Suprapubic skin (tissue), 4 donors: ENCODE data around the gene FGF11. TPM values are rescaled to one million over a fixed set of nuclear protein-coding genes. Genes with fewer than 3 reads are reported as not detected.

Experiments used
- DNase-seq, 2 donors: peaks; one replicate each; pipeline ENCODE4 v3.0.0-alpha.2; 2019; ENCODE audit warnings: low spot score in 2 of 2
- H3K27ac ChIP-seq: fragments of 200-600 bp; sonication (generic); one replicate; pipeline ENCODE4 v1.5.1; 2019
- H3K27me3 ChIP-seq: fragments of 200-600 bp; sonication (generic); one replicate; pipeline ENCODE4 v1.5.1; 2019
- H3K36me3 ChIP-seq: fragments of 200-600 bp; sonication (generic); one replicate; pipeline ENCODE4 v1.5.1; 2019
- H3K4me1 ChIP-seq: fragments of 200-600 bp; sonication (generic); one replicate; pipeline ENCODE4 v1.5.1; 2019
- H3K4me3 ChIP-seq: fragments of 200-600 bp; sonication (generic); one replicate; pipeline ENCODE4 v1.5.1; 2019; ENCODE audit warnings: mild to moderate bottlenecking
- H3K9me3 ChIP-seq: fragments of 200-600 bp; sonication (generic); one replicate; pipeline ENCODE4 v1.5.1; 2019
- CTCF ChIP-seq, 2 donors: fragments of 200-600 bp in 1 of 2; fragments of 450-650 bp in 1 of 2; sonication (generic) in 1 of 2; IDR thresholded peaks; one replicate each; pipeline ENCODE4 v1.5.1; 2016 to 2019; ENCODE audit warnings: antibody characterized with exemption in 2 of 2, mild to moderate bottlenecking in 1 of 2, moderate library complexity in 1 of 2
- EP300 ChIP-seq: sonication (generic); formaldehyde crosslinking; IDR thresholded peaks from one replicate; pipeline ENCODE4 v1.6.1; 2017; ENCODE audit warnings: antibody characterized with exemption
- POLR2A ChIP-seq, 2 donors: fragments of 450-650 bp; IDR thresholded peaks; one replicate each; pipeline ENCODE4 v1.6.1; 2017; ENCODE audit warnings: antibody characterized with exemption in 2 of 2, mild to moderate bottlenecking in 2 of 2, moderate library complexity in 2 of 2
- POLR2AphosphoS5 ChIP-seq, 3 donors: sonication (generic); formaldehyde crosslinking; IDR thresholded peaks; one replicate each; pipeline ENCODE4 v1.6.1; 2017; ENCODE audit warnings: antibody characterized with exemption in 3 of 3
- WGBS: methylation state at CpG from one replicate; pipeline ENCODE4 v1.1.5; 2018; 5-methylcytosine and 5-hydroxymethylcytosine counted together
- total RNA-seq, 4 donors: library from RNA; depleted of rRNA; stranded (reverse); fragments of >200 nt; gene quantifications; one replicate each; pipeline ENCODE4 v1.1.0, GENCODE V29; 2016

FGF11 gene
- total RNA-seq, 4 donors from 2014 or later = 10.3 to 28.5 (median 12.5) TPM

- Histone ChIP-seq H3K4me3 (no peak overlapping the region), H3K9me3 (no peaks in the 10 kb centered on the region), H3K27me3 (no peaks in the 10 kb centered on the region), H3K27ac (no peak overlapping the region), H3K4me1 (peaks cover 49% of the 10 kb centered on the region), H3K36me3 (no peaks in the 10 kb centered on the region)
- 72% methylated on average over 8 of the region's 8 CpGs for WGBS
- TF ChIP-seq POLR2A (IDR thresholded peaks at IDR 0.05) = no peak
- no peak for TF ChIP-seq CTCF (IDR thresholded peaks at IDR 0.05)
- TF ChIP-seq POLR2AphosphoS5 (IDR thresholded peaks at IDR 0.05) = no peak
- no peak for TF ChIP-seq EP300
- DNase-seq = no peak
Measured at GRCh38 chr17:7490144-7490543, 50.8 kb downstream of the FGF11 start.

GRCh38 chr17:7491583-7491982 lies 52.3 kb downstream of the FGF11 start:
- H3K4me1 ChIP-seq = peaks cover 36% of the 10 kb centered on the region
- peaks cover 10% of the 10 kb centered on the region for H3K36me3 ChIP-seq
- DNase-seq = no peak
- no peak for TF ChIP-seq POLR2AphosphoS5 (IDR thresholded peaks at IDR 0.05)
- no peak for TF ChIP-seq EP300
- no peak for TF ChIP-seq CTCF (IDR thresholded peaks at IDR 0.05)
- no peak for TF ChIP-seq POLR2A (IDR thresholded peaks at IDR 0.05)
- no peak overlapping the region for H3K4me3 ChIP-seq
- no peaks in the 10 kb centered on the region for H3K27me3 ChIP-seq
- 100% methylated on average over 1 of the region's 1 CpG for WGBS
- no peak overlapping the region for H3K27ac ChIP-seq
- H3K9me3 ChIP-seq = no peaks in the 10 kb centered on the region

GRCh38 chr17:7493941-7494340 lies 54.6 kb downstream of the FGF11 start:
- H3K27me3 ChIP-seq = no peaks in the 10 kb centered on the region
- TF ChIP-seq POLR2AphosphoS5 (IDR thresholded peaks at IDR 0.05) (no peak), POLR2A (IDR thresholded peaks at IDR 0.05) (no peak), EP300 (no peak), CTCF (IDR thresholded peaks at IDR 0.05) (no peak)
- H3K4me1 ChIP-seq = peaks cover 14% of the 10 kb centered on the region
- DNase-seq = no peak
- H3K36me3 ChIP-seq = peaks cover 33% of the 10 kb centered on the region
- H3K4me3 ChIP-seq = no peak overlapping the region
- no peaks in the 10 kb centered on the region for H3K9me3 ChIP-seq
- no peak overlapping the region for H3K27ac ChIP-seq
- WGBS = 88% methylated on average over 3 of the region's 3 CpGs

Other genes with a start within 250 kb of the FGF11 start
- gene DLG4, start 219.7 kb upstream of the FGF11 start, total RNA-seq = 10 to 100 TPM in 1 of 4 donors, 1 to 10 TPM in 3; 2.9 to 12.7 (median 3.2) TPM
- gene ACADVL, start 219.6 kb upstream of the FGF11 start, total RNA-seq = 1,000 to 10,000 TPM in 1 of 4 donors, 100 to 1,000 TPM in 3; 565 to 1,687 (median 703) TPM
- gene DVL2, start 205.0 kb upstream of the FGF11 start, total RNA-seq = 10 to 100 TPM; 53.2 to 78.1 (median 55.5) TPM
- 10 to 100 TPM; 19.0 to 35.0 (median 29.1) TPM for gene PHF23, start 200.1 kb upstream of the FGF11 start, total RNA-seq
- 100 to 1,000 TPM; 446 to 840 (median 533) TPM for gene GABARAP, start 197.1 kb upstream of the FGF11 start, total RNA-seq
- gene CTDNEP1, start 187.8 kb upstream of the FGF11 start, total RNA-seq = 10 to 100 TPM; 54.7 to 80.6 (median 72.1) TPM
- gene ELP5, start 187.3 kb upstream of the FGF11 start, total RNA-seq = 10 to 100 TPM; 13.6 to 29.7 (median 20.3) TPM
- 10 to 100 TPM in 2 of 4 donors, 1 to 10 TPM in 2; 7.7 to 14.5 (median 11.0) TPM for gene CLDN7, start 177.0 kb upstream of the FGF11 start, total RNA-seq
- 10 to 100 TPM in 2 of 4 donors, 1 to 10 TPM in 2; 2.4 to 19.4 (median 10.8) TPM for gene SLC2A4, start 157.8 kb upstream of the FGF11 start, total RNA-seq
- gene YBX2, start 144.9 kb upstream of the FGF11 start, total RNA-seq = 1 to 10 TPM; 1.9 to 9.7 (median 4.0) TPM
- gene EIF5A, start 131.9 kb upstream of the FGF11 start, total RNA-seq = 100 to 1,000 TPM; 172 to 314 (median 239) TPM
- 100 to 1,000 TPM in 1 of 4 donors, 10 to 100 TPM in 3; 77.4 to 123 (median 87.0) TPM for gene GPS2, start 124.2 kb upstream of the FGF11 start, total RNA-seq
- 10 to 100 TPM; 11.7 to 51.3 (median 20.6) TPM for gene NEURL4, start 110.2 kb upstream of the FGF11 start, total RNA-seq
- 10 to 100 TPM in 1 of 4 donors, 1 to 10 TPM in 2, under 1 TPM in 1; 0.70 to 12.4 (median 4.5) TPM for gene ACAP1, start 103.0 kb upstream of the FGF11 start, total RNA-seq
- gene KCTD11, start 87.3 kb upstream of the FGF11 start, total RNA-seq = 10 to 100 TPM in 3 of 4 donors, 1 to 10 TPM in 1; 9.1 to 50.1 (median 32.4) TPM
- gene TMEM95, start 84.4 kb upstream of the FGF11 start, total RNA-seq = under 1 TPM in 1 of 4 donors, not detected in 3; 0.44 TPM
- gene TNK1, start 58.4 kb upstream of the FGF11 start, total RNA-seq = 10 to 100 TPM; 15.3 to 42.9 (median 20.7) TPM
- 10 to 100 TPM; 21.6 to 55.3 (median 40.7) TPM for gene PLSCR3, start 45.0 kb upstream of the FGF11 start, total RNA-seq
- 100 to 1,000 TPM in 2 of 4 donors, 10 to 100 TPM in 2; 53.5 to 128 (median 89.6) TPM for gene TMEM256, start 35.4 kb upstream of the FGF11 start, total RNA-seq
- 10 to 100 TPM in 1 of 4 donors, 1 to 10 TPM in 3; 5.9 to 17.9 (median 8.1) TPM for gene NLGN2, start 31.7 kb upstream of the FGF11 start, total RNA-seq
- gene SPEM1, start 19.2 kb upstream of the FGF11 start, total RNA-seq = not detected
- gene SPEM2, start 13.9 kb upstream of the FGF11 start, total RNA-seq = not detected
- gene SPEM3, start 10.7 kb upstream of the FGF11 start, total RNA-seq = not detected
- gene TMEM102, start 4.1 kb upstream of the FGF11 start, total RNA-seq = 10 to 100 TPM; 18.7 to 24.5 (median 19.5) TPM
- 10 to 100 TPM in 2 of 4 donors, 1 to 10 TPM in 2; 7.3 to 11.3 (median 9.7) TPM for gene CHRNB1, start 5.5 kb downstream of the FGF11 start, total RNA-seq
- 10 to 100 TPM; 36.1 to 65.7 (median 45.3) TPM for gene ZBTB4, start 40.1 kb downstream of the FGF11 start, total RNA-seq
- not detected for gene SLC35G6, start 41.9 kb downstream of the FGF11 start, total RNA-seq
- gene POLR2A, start 44.9 kb downstream of the FGF11 start, total RNA-seq = 100 to 1,000 TPM; 104 to 194 (median 140) TPM
- 10 to 100 TPM; 12.7 to 28.4 (median 18.0) TPM for gene TNFSF12, start 109.5 kb downstream of the FGF11 start, total RNA-seq
- 10 to 100 TPM in 3 of 4 donors, 1 to 10 TPM in 1; 9.6 to 26.6 (median 15.5) TPM for gene TNFSF13, start 119.2 kb downstream of the FGF11 start, total RNA-seq
- 10 to 100 TPM; 40.2 to 53.5 (median 51.6) TPM for gene SENP3, start 122.4 kb downstream of the FGF11 start, total RNA-seq
- 10 to 100 TPM in 1 of 4 donors, 1 to 10 TPM in 3; 5.0 to 13.2 (median 9.6) TPM for gene CD68, start 140.1 kb downstream of the FGF11 start, total RNA-seq
- 100 to 1,000 TPM in 1 of 4 donors, 10 to 100 TPM in 3; 54.3 to 104 (median 86.3) TPM for gene MPDU1, start 144.3 kb downstream of the FGF11 start, total RNA-seq
- gene SOX15, start 150.6 kb downstream of the FGF11 start, total RNA-seq = 100 to 1,000 TPM in 2 of 4 donors, 10 to 100 TPM in 2; 68.0 to 140 (median 102) TPM
- 10 to 100 TPM; 21.0 to 25.6 (median 22.5) TPM for gene FXR2, start 175.4 kb downstream of the FGF11 start, total RNA-seq
- gene SAT2, start 188.3 kb downstream of the FGF11 start, total RNA-seq = 10 to 100 TPM; 28.7 to 58.8 (median 39.9) TPM
- gene SHBG, start 190.6 kb downstream of the FGF11 start, total RNA-seq = not detected
- 1 to 10 TPM in 1 of 4 donors, under 1 TPM in 3; 0.49 to 4.2 (median 0.74) TPM for gene ATP1B2, start 211.4 kb downstream of the FGF11 start, total RNA-seq
- gene TP53, start 248.0 kb downstream of the FGF11 start, total RNA-seq = 10 to 100 TPM; 37.2 to 77.2 (median 65.2) TPM
- gene WRAP53, start 249.0 kb downstream of the FGF11 start, total RNA-seq = 1 to 10 TPM; 3.9 to 7.6 (median 5.5) TPM